Measurements from ENCODE around the gene BRD7. TPM values are rescaled to one million over a fixed set of nuclear protein-coding genes. Genes with fewer than 3 reads are reported as not detected.

The BRD7 gene
- total RNA-seq (69.1 and 78.0 TPM in 2 replicates), polyA plus RNA-seq (17.1 and 17.6 TPM in 2 replicates), polyA minus RNA-seq (33.1 and 35.4 TPM in 2 replicates), Bru-seq, nascent RNA (percentile 89 among the genes with signal in this experiment), BruChase-seq, experiment 1, labeled RNA remaining after a 6-hour chase (percentile 81 among the genes with signal in this experiment), BruChase-seq, experiment 2, labeled RNA remaining after a 2-hour chase (percentile 79 among the genes with signal in this experiment)
- polyA plus RNA-seq (2011; cell fraction: cytosol; rRNA removed) = 36.4 and 36.5 TPM in 2 replicates
- polyA plus RNA-seq (2011; cell fraction: nucleus; rRNA removed) = 45.3 and 55.6 TPM in 2 replicates
- polyA plus RNA-seq (2012) = 51.4 and 56.4 TPM in 2 replicates
- polyA minus RNA-seq (2011; cell fraction: cytosol; rRNA and poly(A)+ RNA removed) = 26.6 TPM
- 40.1 and 48.1 TPM in 2 replicates for polyA minus RNA-seq (2011; cell fraction: nucleus; rRNA and poly(A)+ RNA removed)
- long read RNA-seq, full-length matches to known transcripts = 64 of 83 reads
- long read RNA-seq, partial matches to known transcripts = 4 of 83 reads
- long read RNA-seq, other reads (novel, unspliced or antisense) = 15 of 83 reads

DNA sequence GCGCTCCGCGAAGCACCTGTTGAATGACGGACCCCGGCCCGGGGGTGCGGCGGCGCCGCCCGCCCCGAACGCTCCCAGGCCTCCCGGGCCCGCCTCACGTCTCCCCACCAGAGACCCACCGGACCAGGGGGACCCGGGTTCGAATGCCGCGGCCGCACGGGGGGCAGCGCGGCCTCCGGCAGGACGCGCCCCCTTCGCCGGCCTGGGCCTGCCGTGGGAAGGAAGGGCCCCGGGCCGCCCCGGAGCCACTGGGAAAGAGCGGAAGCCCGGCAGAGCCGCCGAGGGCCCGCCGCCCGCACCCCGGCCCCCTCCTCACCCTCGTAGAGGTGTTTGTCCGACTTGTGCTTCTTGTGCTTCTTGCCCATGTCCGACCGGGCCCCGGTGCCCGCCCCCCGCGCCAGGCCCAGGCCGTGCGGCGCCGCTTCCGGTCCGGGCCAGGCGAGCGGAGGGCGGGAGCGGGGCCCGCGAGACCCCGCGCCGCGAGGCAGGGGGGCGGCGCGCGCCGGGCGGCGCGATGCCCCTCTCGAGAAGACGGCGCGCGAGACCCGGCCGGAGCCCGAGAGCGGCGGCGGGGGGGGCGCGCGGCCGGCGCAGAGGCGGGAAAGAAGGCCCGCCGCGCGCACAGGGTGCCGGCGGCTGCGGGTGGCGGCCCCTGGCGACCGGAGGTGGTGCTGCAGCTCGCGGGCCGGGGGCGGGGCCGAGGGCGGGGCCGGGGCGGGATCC lies at the start of gene BRD7:
TSS of gene BRD7 (minus strand) at position 579 of the 723 bp plus-strand sequence. CDS start at position 365, 214 bp downstream.
- H3K9me3 ChIP-seq (replicated peaks; ENCODE audit: control insufficient read depth, insufficient read depth, low read length) = no peaks in the 10 kb centered on the region
- BruUV-seq (replicated peaks) = no TSS peak
- peaks cover 4% of the 10 kb centered on the region for H4K20me1 ChIP-seq (replicated peaks; ENCODE audit: control insufficient read depth, extremely low read depth, insufficient read depth, low read length)
- peak within 1 kb of the TSS; percentile 100 for H2AFZ ChIP-seq (ENCODE audit: low read depth, low read length)
- peak within 1 kb of the TSS; percentile 46 to 96 (median 87) for H3K4me3 ChIP-seq (replicated peaks in 1 of 3; ENCODE audit: insufficient read depth in 1 of 3, low read depth in 1 of 3, low read length in 3 of 3)
- H3K4me1 ChIP-seq (ENCODE audit: control insufficient read depth, extremely low read depth, insufficient read depth, low read length) = peaks cover 8% of the 10 kb centered on the region
- H3K27ac ChIP-seq (ENCODE audit: insufficient read depth, low read depth, low read length) = peak within 1 kb of the TSS; percentile 63
- FAIRE-seq (peak; percentile 66), DNase-seq (ENCODE audit: low read depth, low spot score) (peak; percentile 39)
- peak within 1 kb of the TSS; percentile 91 for H3K4me2 ChIP-seq (ENCODE audit: insufficient read depth, low read length)
- peaks cover 45% of the 10 kb centered on the region for H3K79me2 ChIP-seq (ENCODE audit: control insufficient read depth, insufficient read depth, low read length)
- CTCF ChIA-PET = interaction anchor here (0.6 to 6.8 kb wide), 9 partner anchors 9 to 442 kb away, joined by 3 to 53 read pairs (median 5); partner anchors contain the start of gene CNEP1R1
- H3K36me3 ChIP-seq (ENCODE audit: control insufficient read depth in 2 of 2, extremely low read depth in 1 of 2, insufficient read depth in 2 of 2, low read length in 2 of 2) = peaks cover 0 to 9% of the 10 kb centered on the region in 2 experiments
- dilution Hi-C loops (cut with MboI; ENCODE audit: extremely low pct_ligation_motif_present, low sequenced_read_pairs) = no loop called here
- POLR2A ChIA-PET = interaction anchor here (0.6 to 0.7 kb wide), 2 partner anchors 157 to 216 kb away, joined by 3 read pairs; no protein-coding TSS in a partner anchor
- no peaks in the 10 kb centered on the region for H3K9me1 ChIP-seq (replicated peaks; ENCODE audit: control insufficient read depth, extremely low read depth, insufficient read depth, low read length)
- TF ChIP-seq POLR2AphosphoS5 (IDR thresholded peaks at IDR 0.05; ENCODE audit: insufficient read depth, low read depth, low read length) = peak; percentile 19
- TF ChIP-seq, protein P1, sequence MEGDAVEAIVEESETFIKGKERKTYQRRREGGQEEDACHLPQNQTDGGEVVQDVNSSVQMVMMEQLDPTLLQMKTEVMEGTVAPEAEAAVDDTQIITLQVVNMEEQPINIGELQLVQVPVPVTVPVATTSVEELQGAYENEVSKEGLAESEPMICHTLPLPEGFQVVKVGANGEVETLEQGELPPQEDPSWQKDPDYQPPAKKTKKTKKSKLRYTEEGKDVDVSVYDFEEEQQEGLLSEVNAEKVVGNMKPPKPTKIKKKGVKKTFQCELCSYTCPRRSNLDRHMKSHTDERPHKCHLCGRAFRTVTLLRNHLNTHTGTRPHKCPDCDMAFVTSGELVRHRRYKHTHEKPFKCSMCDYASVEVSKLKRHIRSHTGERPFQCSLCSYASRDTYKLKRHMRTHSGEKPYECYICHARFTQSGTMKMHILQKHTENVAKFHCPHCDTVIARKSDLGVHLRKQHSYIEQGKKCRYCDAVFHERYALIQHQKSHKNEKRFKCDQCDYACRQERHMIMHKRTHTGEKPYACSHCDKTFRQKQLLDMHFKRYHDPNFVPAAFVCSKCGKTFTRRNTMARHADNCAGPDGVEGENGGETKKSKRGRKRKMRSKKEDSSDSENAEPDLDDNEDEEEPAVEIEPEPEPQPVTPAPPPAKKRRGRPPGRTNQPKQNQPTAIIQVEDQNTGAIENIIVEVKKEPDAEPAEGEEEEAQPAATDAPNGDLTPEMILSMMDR (IDR thresholded peaks at IDR 0.05; ENCODE audit: extremely low read depth in 1 of 2, insufficient read depth in 1 of 2, low read depth in 1 of 2, low read length in 2 of 2) = peak in 1 of 2 donors; percentile 48
- no peak for TF ChIP-seq JUN (IDR thresholded peaks at IDR 0.05; ENCODE audit: borderline replicate concordance, insufficient read depth, insufficient read length, low read depth)
- H3K27me3 ChIP-seq (ENCODE audit: control insufficient read depth in 2 of 2, insufficient read depth in 2 of 2, low read length in 2 of 2) = no peaks in the 10 kb centered on the region
- intact Hi-C loops (cut with micrococcal nuclease) = loop anchor here (2.0 to 5.0 kb wide), 6 partner anchors 101 to 438 kb away; partner anchors contain the start of genes ADCY7, CNEP1R1, HEATR3 and TENT4B
- H3K9ac ChIP-seq (replicated peaks; ENCODE audit: extremely low read depth, insufficient read depth, low read length) = peak within 1 kb of the TSS; percentile 90
